NB4 (cell line): ENCODE measurements around the gene AFF3.

Source experiments
- CTCF ChIP-seq: IDR thresholded peaks from one replicate; pipeline ENCODE4 v1.5.1; 2012; ENCODE audit warnings: low read depth, low read length
- TF ChIP-seq, protein P1 (sequence below): IDR thresholded peaks from 2 replicates; pipeline ENCODE4 v1.6.1; 2011; ENCODE audit warnings: low read depth, low read length

DNA sequence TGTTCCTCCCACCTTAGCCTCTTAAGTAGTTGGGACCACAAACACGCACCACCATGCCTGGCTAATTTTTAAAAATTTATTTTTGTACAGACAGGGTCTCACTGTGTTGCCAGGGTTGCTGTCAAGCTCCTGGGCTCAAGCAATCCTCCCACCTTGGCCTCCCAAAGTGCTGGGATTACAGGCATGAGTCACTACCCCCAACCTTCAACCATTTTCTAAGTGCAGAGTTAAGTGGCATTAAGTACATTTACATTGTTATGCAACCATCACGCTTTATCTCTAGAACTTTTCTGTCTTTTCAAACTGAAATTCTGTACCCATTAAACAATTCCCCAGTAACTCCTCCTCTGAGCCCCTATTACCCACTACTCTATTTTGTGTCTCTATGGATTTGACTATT, 45.9 kb upstream of the AFF3 start:
- TF ChIP-seq, protein P1, sequence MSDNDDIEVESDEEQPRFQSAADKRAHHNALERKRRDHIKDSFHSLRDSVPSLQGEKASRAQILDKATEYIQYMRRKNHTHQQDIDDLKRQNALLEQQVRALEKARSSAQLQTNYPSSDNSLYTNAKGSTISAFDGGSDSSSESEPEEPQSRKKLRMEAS, result no peak
- TF ChIP-seq CTCF, result no peak
